ENCODE results near the gene KIT. TPM values are rescaled to one million over a fixed set of nuclear protein-coding genes. Genes with fewer than 3 reads are reported as not detected.

Gene KIT
- total and polyA plus RNA-seq, 2 of the 4 experiments (the other 2 are of a cell fraction): 3.3 to 5.9 TPM

DNA sequence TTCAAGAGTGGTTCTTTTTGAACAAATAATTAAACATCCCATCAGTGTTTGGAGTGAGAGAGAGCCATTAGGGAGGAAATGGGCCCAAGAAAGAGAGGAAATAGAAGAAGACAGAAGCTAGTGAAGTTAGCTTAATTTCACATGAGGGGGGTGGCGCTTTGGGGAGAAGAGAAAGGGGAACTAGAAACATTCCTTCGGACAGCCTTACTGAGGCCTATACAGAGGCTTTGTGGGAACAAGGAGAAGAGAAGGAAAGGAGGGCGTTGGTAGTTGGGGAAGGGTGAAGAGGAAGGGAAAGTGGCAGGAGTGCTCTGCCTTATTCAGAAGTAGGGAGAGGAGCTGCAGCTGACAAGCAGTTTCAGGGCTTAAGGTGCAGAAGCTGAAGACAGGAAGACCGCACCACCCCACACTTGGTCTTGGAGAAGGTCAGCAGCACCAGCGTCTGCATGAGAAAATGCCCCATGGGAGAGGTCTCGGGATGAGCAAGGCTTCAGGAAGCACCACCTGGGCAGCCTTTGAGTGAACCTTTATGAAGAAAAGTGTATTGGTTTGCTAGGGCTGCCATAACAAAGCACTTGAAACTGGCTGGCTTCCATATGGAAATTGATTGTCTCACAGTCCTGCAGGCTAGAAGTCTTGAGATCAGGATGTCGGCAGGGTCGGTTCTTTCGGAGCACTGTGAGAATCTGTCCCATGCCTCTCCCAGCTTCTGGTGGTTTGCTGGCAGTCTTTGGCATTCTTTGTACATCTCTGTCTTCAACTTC lies 85.1 kb downstream of the KIT start:
- Histone ChIP-seq H4K91ac (ENCODE audit: insufficient read depth, low read depth, low read length) (no peak overlapping the region), H3K4ac (ENCODE audit: low read depth, low read length) (no peak overlapping the region), H3K14ac (replicated peaks; ENCODE audit: low read depth, low read length) (no peak overlapping the region), H3K9me1 (ENCODE audit: insufficient read depth, low read length) (no peaks in the 10 kb centered on the region), H2AK9ac (replicated peaks; ENCODE audit: low read depth, low read length, poor library complexity) (no peak overlapping the region), H3K27me3 (ENCODE audit: control insufficient read depth, insufficient read depth, low read length) (no peaks in the 10 kb centered on the region; the same call in 1 of the 2 replicates), H4K8ac (ENCODE audit: low read depth in 2 of 2, low read length in 2 of 2) (no peak overlapping the region), H3K9me3 (ENCODE audit: control insufficient read depth, insufficient read depth, low read length) (peaks cover 3% of the 10 kb centered on the region; the same call in 1 of the 2 replicates), H3K23ac (ENCODE audit: low read depth, low read length) (no peak overlapping the region), H2AFZ (replicated peaks; ENCODE audit: low read length, poor library complexity) (no peak overlapping the region), H4K20me1 (ENCODE audit: insufficient read depth, low read length) (no peaks in the 10 kb centered on the region), H2BK120ac (ENCODE audit: low read depth, low read length) (no peak overlapping the region), H2BK5ac (ENCODE audit: low read depth, low read length, poor library complexity, severe bottlenecking) (no peak overlapping the region), H2AK5ac (ENCODE audit: low read depth, low read length) (no peak overlapping the region), H3K27ac (ENCODE audit: insufficient read depth, low read length) (no peak overlapping the region), H3K9ac (ENCODE audit: low read depth, low read length) (no peak overlapping the region), H3K4me1 (ENCODE audit: control insufficient read depth, insufficient read depth, low read length) (no peaks in the 10 kb centered on the region), H2BK20ac (ENCODE audit: low read depth, low read length) (no peak overlapping the region), H3K4me2 (ENCODE audit: low read depth, low read length) (no peak overlapping the region), H3K56ac (ENCODE audit: extremely low read depth, insufficient read depth, low read length) (no peak overlapping the region), H4K5ac (ENCODE audit: low read depth, low read length) (no peak overlapping the region), H3K18ac (ENCODE audit: low read depth, low read length) (no peak overlapping the region), H3K4me3 (ENCODE audit: insufficient read depth, low read depth, low read length) (no peak overlapping the region), H3K36me3 (ENCODE audit: control insufficient read depth, insufficient read depth, low read length) (peaks cover 4% of the 10 kb centered on the region; the same call in 1 of the 2 replicates), H2BK15ac (ENCODE audit: low read depth, low read length) (no peak overlapping the region), H3K79me1 (ENCODE audit: low read depth in 1 of 2, low read length in 2 of 2) (no peaks in the 10 kb centered on the region)
- intact Hi-C loops (cut with micrococcal nuclease): no loop called here
- ChIA-PET CTCF (no interaction called here), POLR2A (ENCODE audit: unreplicated experiment) (no interaction called here)
- no peak for TF ChIP-seq NFE2L2 (IDR thresholded peaks at IDR 0.05; ENCODE audit: low read depth, low read length)
- TF ChIP-seq FOS (IDR thresholded peaks at IDR 0.05; ENCODE audit: low read depth, low read length): no peak
- TF ChIP-seq RAD21 (IDR thresholded peaks at IDR 0.05; ENCODE audit: low read length): no peak
- TF ChIP-seq RFX5 (IDR thresholded peaks at IDR 0.05; ENCODE audit: low read depth, low read length): no peak
- no peak for TF ChIP-seq MAZ (IDR thresholded peaks at IDR 0.05; ENCODE audit: borderline replicate concordance, low read depth, low read length)
- TF ChIP-seq, protein P1, sequence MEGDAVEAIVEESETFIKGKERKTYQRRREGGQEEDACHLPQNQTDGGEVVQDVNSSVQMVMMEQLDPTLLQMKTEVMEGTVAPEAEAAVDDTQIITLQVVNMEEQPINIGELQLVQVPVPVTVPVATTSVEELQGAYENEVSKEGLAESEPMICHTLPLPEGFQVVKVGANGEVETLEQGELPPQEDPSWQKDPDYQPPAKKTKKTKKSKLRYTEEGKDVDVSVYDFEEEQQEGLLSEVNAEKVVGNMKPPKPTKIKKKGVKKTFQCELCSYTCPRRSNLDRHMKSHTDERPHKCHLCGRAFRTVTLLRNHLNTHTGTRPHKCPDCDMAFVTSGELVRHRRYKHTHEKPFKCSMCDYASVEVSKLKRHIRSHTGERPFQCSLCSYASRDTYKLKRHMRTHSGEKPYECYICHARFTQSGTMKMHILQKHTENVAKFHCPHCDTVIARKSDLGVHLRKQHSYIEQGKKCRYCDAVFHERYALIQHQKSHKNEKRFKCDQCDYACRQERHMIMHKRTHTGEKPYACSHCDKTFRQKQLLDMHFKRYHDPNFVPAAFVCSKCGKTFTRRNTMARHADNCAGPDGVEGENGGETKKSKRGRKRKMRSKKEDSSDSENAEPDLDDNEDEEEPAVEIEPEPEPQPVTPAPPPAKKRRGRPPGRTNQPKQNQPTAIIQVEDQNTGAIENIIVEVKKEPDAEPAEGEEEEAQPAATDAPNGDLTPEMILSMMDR (conservative IDR thresholded peaks at IDR 0.05; ENCODE audit: low read depth, low read length): no peak
- TF ChIP-seq MAFK (IDR thresholded peaks at IDR 0.05; ENCODE audit: low read depth, low read length): no peak
- TF ChIP-seq MXI1 (IDR thresholded peaks at IDR 0.05; ENCODE audit: borderline replicate concordance, low read depth, low read length): no peak
- no peak for TF ChIP-seq BHLHE40 (IDR thresholded peaks at IDR 0.05; ENCODE audit: low read depth, low read length)
- no peak for TF ChIP-seq POLR2A (IDR thresholded peaks at IDR 0.05; ENCODE audit: low read depth, low read length)
- no peak for TF ChIP-seq SMC3 (IDR thresholded peaks at IDR 0.05; ENCODE audit: low read depth, low read length)
- TF ChIP-seq, protein P2, sequence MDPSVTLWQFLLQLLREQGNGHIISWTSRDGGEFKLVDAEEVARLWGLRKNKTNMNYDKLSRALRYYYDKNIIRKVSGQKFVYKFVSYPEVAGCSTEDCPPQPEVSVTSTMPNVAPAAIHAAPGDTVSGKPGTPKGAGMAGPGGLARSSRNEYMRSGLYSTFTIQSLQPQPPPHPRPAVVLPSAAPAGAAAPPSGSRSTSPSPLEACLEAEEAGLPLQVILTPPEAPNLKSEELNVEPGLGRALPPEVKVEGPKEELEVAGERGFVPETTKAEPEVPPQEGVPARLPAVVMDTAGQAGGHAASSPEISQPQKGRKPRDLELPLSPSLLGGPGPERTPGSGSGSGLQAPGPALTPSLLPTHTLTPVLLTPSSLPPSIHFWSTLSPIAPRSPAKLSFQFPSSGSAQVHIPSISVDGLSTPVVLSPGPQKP (IDR thresholded peaks at IDR 0.05; ENCODE audit: borderline replicate concordance, low read depth, low read length): no peak
- no peak for TF ChIP-seq RCOR1 (IDR thresholded peaks at IDR 0.05; ENCODE audit: insufficient replicate concordance, low read length)
- no peak for TF ChIP-seq CHD1 (IDR thresholded peaks at IDR 0.05; ENCODE audit: low read depth, low read length)
- TF ChIP-seq CEBPB (IDR thresholded peaks at IDR 0.05; ENCODE audit: low read depth, low read length): no peak
- TF ChIP-seq, protein P3, sequence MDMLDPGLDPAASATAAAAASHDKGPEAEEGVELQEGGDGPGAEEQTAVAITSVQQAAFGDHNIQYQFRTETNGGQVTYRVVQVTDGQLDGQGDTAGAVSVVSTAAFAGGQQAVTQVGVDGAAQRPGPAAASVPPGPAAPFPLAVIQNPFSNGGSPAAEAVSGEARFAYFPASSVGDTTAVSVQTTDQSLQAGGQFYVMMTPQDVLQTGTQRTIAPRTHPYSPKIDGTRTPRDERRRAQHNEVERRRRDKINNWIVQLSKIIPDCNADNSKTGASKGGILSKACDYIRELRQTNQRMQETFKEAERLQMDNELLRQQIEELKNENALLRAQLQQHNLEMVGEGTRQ (IDR thresholded peaks at IDR 0.05; ENCODE audit: low read depth, low read length): no peak
- in situ Hi-C loops (cut with MboI; ENCODE audit: low sequenced_read_pairs): no loop called here
- DNase-seq (no peak), ATAC-seq (ENCODE audit: low read depth) (no peak)
- BruUV-seq (replicated peaks): no TSS peak
- dilution Hi-C loops (cut with HindIII; ENCODE audit: low sequenced_read_pairs, unreplicated experiment): no loop called here
- 72% methylated on average over 3 of the region's 9 CpGs; no CpG with 5 or more reads in 1 of the 2 experiments for WGBS, 2 experiments (ENCODE audit: extremely low coverage in 2 of 2, insufficient read length in 1 of 2)

All from IMR-90 (cell line).